HG03066 (cell line): ENCODE data around the gene TRIM24.

Source experiments
- ATAC-seq: cut with Tn5 transposase; IDR thresholded peaks from one replicate; pipeline ENCODE4 v1.9.1; 2021; ENCODE audit warnings: low read depth; ENCODE audit not compliant: unreplicated experiment

TRIM24 gene

DNA sequence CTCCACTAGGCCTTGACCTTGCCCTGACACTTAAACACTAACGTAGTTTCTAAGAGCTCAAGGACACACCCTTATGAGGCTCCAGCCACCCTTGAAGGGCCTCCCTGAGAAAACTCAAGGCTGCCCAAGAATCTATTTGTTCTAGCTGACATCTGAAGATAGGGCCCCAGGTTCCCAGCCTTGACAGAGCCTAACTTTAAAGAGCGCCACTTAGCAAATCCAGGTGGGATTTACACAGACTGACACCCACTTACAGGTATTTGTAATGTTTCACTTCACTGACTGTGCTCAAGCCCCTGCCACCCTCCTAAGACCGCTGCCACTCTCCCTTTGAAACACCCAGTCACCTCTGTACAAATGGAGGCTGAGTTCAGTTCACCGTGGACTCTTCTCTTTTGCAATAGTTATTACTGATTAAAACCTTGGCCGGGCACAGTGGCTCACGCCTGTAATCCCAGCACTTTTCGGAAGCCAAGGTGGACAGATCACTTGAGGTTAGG lies 150.7 kb downstream of the TRIM24 start:
- ATAC-seq = no peak

DNA sequence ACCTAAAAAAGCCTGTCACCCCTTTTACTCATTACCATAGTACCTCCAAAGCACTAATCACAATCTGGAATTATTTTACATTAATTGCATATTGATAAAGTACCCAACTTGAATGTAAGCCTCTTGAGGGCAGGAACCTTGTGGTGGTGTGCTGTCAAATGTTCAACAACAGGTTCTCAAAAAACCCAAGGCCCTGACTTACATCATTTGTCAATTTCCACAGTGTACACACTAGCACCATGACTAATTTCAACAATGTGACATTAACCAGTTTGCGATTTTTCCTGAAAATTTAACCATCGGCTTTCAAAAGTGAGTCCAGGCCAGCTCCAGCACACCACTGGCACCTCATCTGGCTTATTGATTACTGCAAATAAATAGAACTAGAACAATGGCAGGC lies 153.6 kb downstream of the TRIM24 start:
- no peak for ATAC-seq

DNA sequence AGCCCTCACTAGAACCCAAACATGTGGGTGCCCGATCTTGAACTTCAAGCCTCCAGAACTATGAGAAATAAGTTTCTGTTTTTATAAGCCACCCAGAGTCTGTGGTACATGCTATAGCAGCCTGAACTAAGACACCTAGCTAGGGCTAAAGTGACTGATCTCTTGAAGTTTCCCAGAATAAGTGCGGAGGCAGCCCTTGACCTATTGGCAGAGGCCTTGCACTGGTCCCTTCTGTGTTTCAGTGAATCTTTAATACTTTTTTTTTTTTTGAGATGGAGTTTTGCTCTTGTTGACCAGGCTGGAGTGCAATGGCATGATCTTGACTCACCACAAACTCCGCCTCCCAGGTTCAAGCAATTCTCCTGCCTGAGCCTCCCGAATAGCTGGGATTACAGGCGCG lies 156.0 kb downstream of the TRIM24 start:
- ATAC-seq = no peak

DNA sequence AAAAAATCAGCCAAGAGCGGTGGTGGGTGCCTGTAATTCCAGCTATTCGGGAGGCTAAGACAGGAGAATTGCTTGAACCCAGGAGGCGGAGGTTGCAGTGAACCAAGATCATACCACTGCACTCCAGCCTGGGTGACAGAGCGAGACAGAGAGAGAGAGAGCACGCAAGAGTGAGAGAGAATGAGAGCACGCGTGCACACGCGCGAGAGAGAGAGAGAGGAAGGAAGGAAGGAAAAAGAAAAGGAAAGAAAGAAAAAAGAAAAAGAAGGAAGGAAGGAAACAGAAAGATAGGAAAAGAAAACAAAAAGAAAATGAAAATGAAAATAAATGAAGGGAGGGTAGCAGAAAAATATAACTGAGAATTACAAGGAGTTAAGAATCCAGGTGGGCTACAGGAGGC lies 158.4 kb downstream of the TRIM24 start:
- ATAC-seq = no peak

DNA sequence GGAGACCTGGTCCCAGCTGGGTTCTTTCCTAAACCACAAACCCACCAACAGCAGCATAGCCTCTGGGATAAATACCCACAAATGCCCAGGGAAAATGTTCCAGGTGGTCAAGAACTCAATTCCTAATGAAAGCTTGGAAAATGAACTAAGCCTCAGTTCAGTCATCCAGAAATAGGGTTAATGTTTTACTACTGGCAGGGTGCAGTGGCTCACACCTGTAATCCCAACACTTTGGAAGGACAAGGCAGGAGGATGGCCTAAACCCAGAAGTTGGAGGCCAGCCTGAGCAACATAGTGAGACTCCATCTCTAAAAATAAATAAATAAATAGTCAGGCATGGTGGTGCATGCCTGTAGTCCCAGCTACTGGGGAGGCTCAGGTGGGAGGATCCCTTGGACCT lies 158.9 kb downstream of the TRIM24 start:
- ATAC-seq = no peak

DNA sequence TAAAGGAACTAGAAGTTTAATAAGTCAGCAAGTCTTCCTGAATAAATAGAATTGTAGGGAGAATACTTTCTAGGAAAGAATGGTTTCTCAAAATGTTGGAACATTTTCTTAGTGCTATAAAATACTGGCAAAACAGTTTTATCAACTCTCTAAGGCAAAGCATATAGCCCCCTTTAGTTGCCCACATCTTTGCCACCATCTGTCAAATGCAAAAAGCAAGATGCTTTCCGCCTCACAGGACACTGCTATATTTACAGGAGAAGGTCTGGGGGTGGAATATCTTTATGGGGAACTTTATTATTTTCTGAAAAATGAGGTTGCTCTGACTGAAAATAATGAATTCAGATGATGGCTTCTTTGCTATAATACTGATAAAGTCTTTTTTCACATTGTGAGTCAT lies 162.8 kb downstream of the TRIM24 start:
- no peak for ATAC-seq

DNA sequence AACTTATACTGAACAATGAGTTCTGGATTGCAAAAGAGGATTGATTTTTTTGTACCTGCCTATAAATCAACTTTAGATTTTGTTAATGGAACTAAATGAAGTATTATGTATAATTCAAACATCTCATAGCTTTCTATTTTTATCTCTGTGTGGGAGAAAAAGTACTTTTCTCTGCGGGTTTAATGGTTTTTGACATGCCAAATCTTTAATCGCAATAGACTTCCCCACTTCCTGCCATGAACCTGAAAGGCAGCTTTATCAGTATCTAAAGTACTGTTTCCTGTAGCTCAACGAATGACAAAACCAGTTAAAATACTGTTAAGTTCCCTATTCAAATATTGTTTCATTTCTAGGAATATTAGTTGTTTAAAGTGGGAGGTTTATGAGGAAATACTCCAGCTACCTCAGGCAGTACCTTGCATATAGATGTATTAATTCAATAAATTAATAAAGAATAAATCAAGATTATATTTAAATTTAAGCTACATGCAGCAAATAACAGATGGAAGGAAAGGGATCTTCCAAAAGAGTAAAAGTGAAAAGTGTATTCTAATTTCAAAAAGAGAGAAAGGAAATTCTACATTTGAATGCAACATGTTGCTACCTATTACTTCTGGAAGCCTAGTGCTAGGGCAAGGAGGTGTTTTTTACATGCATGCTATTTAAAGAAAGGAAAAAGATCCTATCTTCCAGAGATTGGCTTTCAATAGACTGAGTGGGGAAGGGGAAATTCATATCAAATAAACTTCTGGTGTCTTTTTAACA lies 165.2 kb downstream of the TRIM24 start:
- no peak for ATAC-seq

DNA sequence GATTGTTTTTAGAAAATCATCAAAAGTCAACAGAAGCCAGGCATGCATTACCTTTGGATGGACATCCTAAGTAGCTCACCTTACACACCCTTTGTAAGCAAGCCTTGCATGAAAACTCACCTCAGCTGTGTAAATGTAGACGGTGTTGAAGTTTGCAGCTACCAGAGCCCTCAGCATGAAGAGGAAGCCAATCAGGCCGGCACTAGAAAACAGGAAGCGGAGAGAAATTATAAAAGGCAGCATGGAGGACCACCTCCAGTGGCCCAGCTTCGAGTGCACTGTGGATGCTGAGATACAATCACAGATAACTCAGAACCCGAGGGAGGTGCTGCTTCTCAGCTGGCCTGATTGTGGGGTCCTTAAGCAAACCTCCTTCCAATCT lies 165.8 kb downstream of the TRIM24 start:
- no peak for ATAC-seq

DNA sequence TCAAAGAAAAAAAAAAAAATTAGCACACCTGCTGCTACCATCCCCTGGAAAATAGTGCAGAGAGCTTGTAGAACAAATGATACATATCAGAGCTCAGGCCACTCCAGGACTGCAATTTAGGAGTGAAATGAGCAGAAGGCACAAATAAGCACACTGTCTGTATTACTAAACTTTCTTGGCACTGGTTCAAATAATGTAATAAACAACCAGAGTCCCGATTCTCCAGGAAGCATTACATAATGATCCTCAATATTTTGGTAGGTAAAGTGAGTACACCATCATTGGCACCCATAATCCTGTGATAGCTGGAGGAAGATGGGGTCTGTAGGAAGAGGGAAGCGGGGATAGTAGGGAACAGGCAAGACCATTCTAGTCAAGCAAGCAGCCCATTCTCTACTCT lies 166.8 kb downstream of the TRIM24 start:
- no peak for ATAC-seq

DNA sequence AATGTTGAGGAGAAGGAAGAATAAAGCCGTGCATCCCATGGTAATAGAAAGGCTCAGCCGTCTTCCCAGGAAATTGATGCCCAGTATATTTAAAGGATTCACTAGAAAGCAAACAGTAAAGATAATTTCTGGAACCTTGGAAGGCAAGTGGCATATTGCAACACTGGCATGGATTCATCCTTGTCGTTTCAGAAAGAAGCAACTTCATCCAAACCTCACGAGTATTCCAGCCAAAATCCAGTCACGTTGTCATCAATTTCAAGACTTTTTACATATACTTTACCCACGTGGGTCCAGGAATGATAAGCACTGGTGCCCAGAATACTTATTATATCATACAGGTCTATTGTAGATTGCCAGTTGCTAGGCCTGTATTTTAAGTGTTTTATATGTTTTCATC lies 167.3 kb downstream of the TRIM24 start:
- no peak for ATAC-seq

DNA sequence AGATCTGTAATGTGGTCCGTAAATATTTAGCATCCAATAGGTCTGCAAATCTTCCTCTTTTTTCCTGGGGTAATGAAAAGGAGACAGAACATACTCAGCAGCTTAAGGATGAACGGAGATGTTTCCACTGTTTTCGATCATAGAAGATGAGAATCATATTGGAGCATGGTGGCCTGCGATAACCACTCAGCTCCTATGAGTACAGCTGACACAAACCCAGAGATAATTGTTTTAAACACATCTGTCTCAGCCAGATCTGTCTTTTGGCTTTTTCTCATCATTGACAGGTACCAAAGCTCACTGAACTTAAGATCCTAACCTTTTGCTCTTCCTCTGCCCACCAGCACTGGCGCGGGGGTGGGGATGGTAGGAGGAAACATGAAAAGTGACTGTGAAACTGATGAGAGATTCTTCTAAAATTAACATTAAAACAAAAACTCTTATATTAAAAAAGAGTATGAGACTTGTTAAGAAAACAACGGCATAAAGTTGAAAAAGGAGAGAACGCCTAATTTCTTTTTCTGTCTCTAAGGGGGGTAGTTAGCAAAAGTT lies 170.1 kb downstream of the TRIM24 start:
- no peak for ATAC-seq

DNA sequence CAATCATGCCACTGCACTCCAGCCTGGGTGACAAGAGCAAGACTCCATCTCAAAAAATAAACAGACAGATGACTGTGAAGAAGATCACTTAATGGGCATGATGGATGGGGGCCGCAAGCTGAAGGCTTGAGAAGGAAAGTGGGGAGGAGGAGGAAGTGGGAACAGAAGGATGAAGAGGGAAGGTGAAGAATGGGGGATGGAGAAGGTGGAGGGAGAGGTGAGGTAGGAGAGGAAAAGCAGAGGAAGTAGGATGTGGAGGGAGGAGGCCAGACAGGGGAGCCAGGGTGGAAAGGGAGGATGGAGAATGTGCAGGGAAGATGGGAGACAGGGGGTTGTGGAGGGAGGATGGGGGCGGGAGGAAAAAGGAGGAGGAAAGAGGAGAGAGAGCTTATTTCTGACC lies 172.3 kb downstream of the TRIM24 start:
- ATAC-seq = no peak

DNA sequence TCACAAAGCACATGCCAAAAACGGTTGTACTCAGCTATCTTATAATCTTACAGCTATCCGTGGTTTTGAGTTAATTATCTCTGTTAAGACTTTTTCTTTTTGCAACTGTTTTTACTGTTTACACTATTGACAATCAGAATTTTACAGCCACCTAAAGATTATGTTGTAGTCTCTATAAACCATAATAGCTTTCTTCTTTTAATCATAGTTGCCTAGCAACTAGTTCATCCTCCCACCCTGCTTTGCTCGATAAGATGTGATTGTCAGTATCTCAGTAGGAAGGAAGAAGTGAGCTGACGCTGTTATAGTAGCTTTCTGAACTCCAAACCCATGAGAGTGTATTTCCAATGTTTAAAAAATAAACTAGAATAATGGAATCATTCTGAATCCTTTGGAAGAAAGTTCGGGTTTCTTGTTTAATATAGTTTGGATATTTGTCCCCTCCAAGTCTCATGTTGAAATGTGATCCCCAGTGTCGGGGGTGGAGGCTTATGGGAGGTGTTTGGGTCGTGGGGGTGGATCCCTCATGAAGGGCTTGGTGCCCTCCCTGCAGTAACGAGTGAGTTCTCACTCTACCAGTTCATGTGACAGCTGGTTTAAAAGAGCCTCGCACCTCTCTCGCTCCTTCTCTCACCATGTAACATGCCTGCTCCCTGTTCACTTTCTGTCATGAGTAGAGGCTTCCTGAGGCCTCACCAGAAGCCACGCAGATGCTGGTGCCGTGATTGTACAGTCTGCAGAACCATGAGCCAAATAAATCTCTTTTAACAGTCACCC lies 173.0 kb downstream of the TRIM24 start:
- no peak for ATAC-seq
